Kidney (tissue), 14 donors: ENCODE data around the gene FOCAD. TPM values are rescaled to one million over a fixed set of nuclear protein-coding genes. Genes with fewer than 3 reads are reported as not detected.

Experiments used
- DNase-seq, 5 donors: peaks; one replicate each; pipeline ENCODE4 v3.0.0-alpha.2; 2013 to 2020
- FAIRE-seq: peaks from 2 replicates; lab custom pipeline; 2012; peaks lifted over from hg19 to GRCh38; lab: Jason Lieb, UNC
- H3K27ac ChIP-seq, 2 donors: one replicate each; pipeline ENCODE4 v1.7.0; 2013; ENCODE audit warnings: low read depth in 2 of 2, low read length in 2 of 2, inconsistent platforms in 1 of 2
- H3K27me3 ChIP-seq: one replicate; pipeline ENCODE4 v1.7.1; 2013; ENCODE audit warnings: low read length, inconsistent platforms; ENCODE audit not compliant: control insufficient read depth, insufficient read depth
- H3K36me3 ChIP-seq, 3 donors: one replicate each; pipeline versions ENCODE4 v1.7.0 to v1.7.1; 2013; ENCODE audit warnings: low read length in 3 of 3, control low read depth in 1 of 3, inconsistent platforms in 1 of 3; ENCODE audit not compliant: insufficient read depth in 3 of 3, control insufficient read depth in 2 of 3
- H3K4me1 ChIP-seq, 3 donors: one replicate each; pipeline versions ENCODE4 v1.7.0 to v1.7.1; 2013; ENCODE audit warnings: low read length in 3 of 3, inconsistent platforms in 1 of 3, low read depth in 1 of 3; ENCODE audit not compliant: control insufficient read depth in 2 of 3, insufficient read depth in 2 of 3
- H3K4me3 ChIP-seq, 3 donors: one replicate each; pipeline versions ENCODE4 v1.7.0 to v1.8.1; 2013; ENCODE audit warnings: low read length in 3 of 3, control low read depth in 1 of 3, inconsistent platforms in 1 of 3
- H3K9ac ChIP-seq, 3 donors: one replicate each; pipeline versions ENCODE4 v1.7.0 to v1.7.1; 2013; ENCODE audit warnings: low read length in 3 of 3, control low read depth in 1 of 3, inconsistent platforms in 1 of 3
- H3K9me3 ChIP-seq, 3 donors: one replicate each; pipeline versions ENCODE4 v1.7.0 to v1.7.1; 2013; ENCODE audit warnings: low read length in 3 of 3, control low read depth in 1 of 3, inconsistent platforms in 1 of 3; ENCODE audit not compliant: control insufficient read depth in 2 of 3, insufficient read depth in 1 of 3
- intact Hi-C: fragments of 100-400 bp; cut with DNase I; formaldehyde crosslinking; loops from one replicate; pipeline ENCODE4 v1.11.1; 2022
- polyA plus RNA-seq: library from polyadenylated mRNA; stranded (reverse); fragments of 350-450 nt; fragmentation: Illumina TruSeq; extraction: RNeasy Lipid Tissue Mini Kit (QIAGEN cat#74804); gene quantifications from one replicate; pipeline ENCODE4 v1.2.3, GENCODE V29; 2014; ENCODE audit warnings: low read depth, low replicate concordance; ENCODE audit not compliant: insufficient read depth
- total RNA-seq: library from RNA; stranded (reverse); fragmentation: NEBNext Ultra II Directional; extraction: Animal tissue kit (Norgen Biotek cat#: 25700); gene quantifications from one replicate; pipeline ENCODE4 v1.2.1, GENCODE V29; 2021
- TF ChIP-seq, protein P1 (sequence below): IDR thresholded peaks from 3 replicates; pipeline ENCODE4 v1.5.1; 2012; ENCODE audit warnings: mild to moderate bottlenecking, moderate library complexity, borderline replicate concordance; ENCODE audit not compliant: insufficient read depth; ENCODE audit errors: extremely low read depth
- donor health status: control.
- donor health status: control.
- donor health status: control.
- donor health status: control.
- donor health status: control.
- donor health status: DM: yes; HTN: yes; CAD: no.
- donor health status: Normal renal cell carcinoma (clear cell type).

The FOCAD gene
- total and polyA plus RNA-seq, 2 donors from 2014 or later, result 12.2 to 35.7 TPM

DNA sequence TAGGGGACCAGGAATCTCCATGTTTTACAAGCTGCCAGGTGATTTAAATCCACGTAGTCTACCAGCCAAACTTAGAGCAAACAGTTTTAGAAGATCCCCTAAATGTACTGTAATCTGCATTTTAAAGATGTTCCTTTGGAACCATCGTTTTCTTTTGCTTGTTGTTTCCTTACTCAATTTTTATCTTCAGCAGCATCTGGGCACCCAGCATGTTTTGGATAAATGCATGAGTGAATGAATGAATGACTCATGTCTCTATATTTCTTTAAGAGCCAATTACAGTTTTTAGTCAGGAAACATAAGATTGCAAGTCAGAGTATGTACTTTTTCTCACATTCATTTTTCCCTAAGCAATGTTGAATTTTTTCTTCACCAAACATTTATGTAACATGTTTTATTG lies 224.4 kb downstream of the FOCAD start:
- H3K9ac ChIP-seq, result no peak overlapping the region
- TF ChIP-seq, protein P1, sequence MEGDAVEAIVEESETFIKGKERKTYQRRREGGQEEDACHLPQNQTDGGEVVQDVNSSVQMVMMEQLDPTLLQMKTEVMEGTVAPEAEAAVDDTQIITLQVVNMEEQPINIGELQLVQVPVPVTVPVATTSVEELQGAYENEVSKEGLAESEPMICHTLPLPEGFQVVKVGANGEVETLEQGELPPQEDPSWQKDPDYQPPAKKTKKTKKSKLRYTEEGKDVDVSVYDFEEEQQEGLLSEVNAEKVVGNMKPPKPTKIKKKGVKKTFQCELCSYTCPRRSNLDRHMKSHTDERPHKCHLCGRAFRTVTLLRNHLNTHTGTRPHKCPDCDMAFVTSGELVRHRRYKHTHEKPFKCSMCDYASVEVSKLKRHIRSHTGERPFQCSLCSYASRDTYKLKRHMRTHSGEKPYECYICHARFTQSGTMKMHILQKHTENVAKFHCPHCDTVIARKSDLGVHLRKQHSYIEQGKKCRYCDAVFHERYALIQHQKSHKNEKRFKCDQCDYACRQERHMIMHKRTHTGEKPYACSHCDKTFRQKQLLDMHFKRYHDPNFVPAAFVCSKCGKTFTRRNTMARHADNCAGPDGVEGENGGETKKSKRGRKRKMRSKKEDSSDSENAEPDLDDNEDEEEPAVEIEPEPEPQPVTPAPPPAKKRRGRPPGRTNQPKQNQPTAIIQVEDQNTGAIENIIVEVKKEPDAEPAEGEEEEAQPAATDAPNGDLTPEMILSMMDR, result no peak
- H3K4me3 ChIP-seq, result no peak overlapping the region
- FAIRE-seq (no peak), DNase-seq (no peak)
- no peak overlapping the region for H3K27ac ChIP-seq
- no peaks in the 10 kb centered on the region for H3K4me1 ChIP-seq
- no peaks in the 10 kb centered on the region for H3K36me3 ChIP-seq
- H3K27me3 ChIP-seq, result no peaks in the 10 kb centered on the region
- no peaks in the 10 kb centered on the region for H3K9me3 ChIP-seq
- intact Hi-C loops, result no loop called here

DNA sequence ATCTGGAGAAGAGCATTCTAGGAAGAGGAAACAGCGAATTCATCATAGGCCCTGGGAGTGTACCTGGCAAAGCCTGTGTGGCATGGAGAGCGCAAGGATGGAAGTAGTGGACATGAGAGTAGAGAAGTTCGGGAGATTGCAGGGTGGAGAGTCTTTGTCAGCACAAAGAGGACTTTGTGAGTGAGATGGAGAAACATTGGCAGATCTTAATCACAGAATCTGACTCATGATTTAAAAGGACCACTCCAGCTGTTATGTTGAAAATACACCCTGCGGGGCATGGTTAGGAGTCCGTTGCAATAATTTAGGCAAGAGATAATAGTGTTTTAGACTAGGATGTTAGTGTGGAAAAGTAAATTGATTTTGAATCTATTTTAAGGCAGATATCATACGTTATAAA lies 230.5 kb downstream of the FOCAD start:
- no peak for DNase-seq

DNA sequence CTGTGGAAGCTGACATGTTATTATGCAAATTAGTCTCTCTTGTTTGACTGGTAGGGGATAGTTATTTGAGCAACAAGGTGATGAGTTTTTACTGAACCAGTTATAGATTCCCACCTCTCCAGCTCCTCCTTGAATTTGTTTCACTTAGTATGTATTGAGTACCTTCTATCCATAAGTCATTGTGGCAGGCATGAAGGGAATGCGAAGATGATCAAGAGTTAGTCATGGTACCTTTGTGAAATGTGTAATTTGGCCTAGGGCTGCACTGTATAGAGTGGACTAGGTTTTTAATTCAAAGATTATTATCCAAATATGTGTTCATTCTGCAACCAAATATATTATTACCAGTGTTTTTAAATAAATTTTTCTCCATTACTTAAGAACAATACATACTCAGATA lies 237.3 kb downstream of the FOCAD start:
- H3K4me1 ChIP-seq, result no peaks in the 10 kb centered on the region
- no peak for FAIRE-seq
- no peak overlapping the region for H3K9ac ChIP-seq
- DNase-seq, result no peak
- H3K27me3 ChIP-seq, result no peaks in the 10 kb centered on the region
- intact Hi-C loops, result no loop called here
- no peak overlapping the region for H3K27ac ChIP-seq
- H3K9me3 ChIP-seq, result no peaks in the 10 kb centered on the region
- no peaks in the 10 kb centered on the region for H3K36me3 ChIP-seq
- TF ChIP-seq, protein P1, result no peak
- H3K4me3 ChIP-seq, result no peak overlapping the region

More for the DNA sequence above, 230.5 kb downstream of the FOCAD start:
- Histone ChIP-seq H3K36me3 (no peaks in the 10 kb centered on the region), H3K27me3 (no peaks in the 10 kb centered on the region), H3K27ac (no peak overlapping the region), H3K9me3 (no peaks in the 10 kb centered on the region), H3K4me3 (no peak overlapping the region), H3K4me1 (no peaks in the 10 kb centered on the region), H3K9ac (no peak overlapping the region)
- FAIRE-seq, result no peak
- TF ChIP-seq, protein P1, result no peak
- intact Hi-C loops, result no loop called here
